GM21737 (cell line): ENCODE measurements around the gene CD4.

Experiments used
- ATAC-seq: cut with Tn5 transposase; IDR thresholded peaks from one replicate; pipeline ENCODE4 v1.9.1; 2021; ENCODE audit warnings: mild to moderate bottlenecking, moderate library complexity; ENCODE audit not compliant: unreplicated experiment

CD4 gene

GRCh38 chr12:6809056-6809455, 19.7 kb downstream of the CD4 start:
- no peak for ATAC-seq

- no peak for ATAC-seq
These were observed 21.4 kb downstream of the CD4 start for GRCh38 chr12:6810758-6811157.

- no peak for ATAC-seq
These were observed 24.0 kb downstream of the CD4 start for GRCh38 chr12:6813363-6813762.

DNA sequence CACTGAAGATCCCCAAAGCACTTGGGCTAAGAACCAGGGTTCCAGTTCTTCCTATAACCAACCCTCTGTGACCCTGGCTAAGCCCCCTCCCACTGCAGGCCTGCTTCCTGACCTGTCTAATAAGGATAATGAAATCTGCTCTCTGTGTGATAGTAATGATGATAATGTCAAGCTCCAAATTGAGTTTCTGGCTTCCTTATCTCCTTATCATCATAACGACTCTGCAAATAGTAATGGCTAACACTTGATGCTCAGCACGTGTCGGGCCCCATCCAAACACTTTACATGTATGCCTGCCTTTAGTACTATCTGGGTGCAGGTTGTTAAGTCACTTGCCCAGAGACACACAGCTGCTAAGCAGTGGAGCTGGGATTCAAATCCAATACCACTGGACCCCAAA, 27.3 kb downstream of the CD4 start:
- ATAC-seq, result no peak

GRCh38 chr12:6817098-6817497, 27.8 kb downstream of the CD4 start:
- no peak for ATAC-seq

DNA sequence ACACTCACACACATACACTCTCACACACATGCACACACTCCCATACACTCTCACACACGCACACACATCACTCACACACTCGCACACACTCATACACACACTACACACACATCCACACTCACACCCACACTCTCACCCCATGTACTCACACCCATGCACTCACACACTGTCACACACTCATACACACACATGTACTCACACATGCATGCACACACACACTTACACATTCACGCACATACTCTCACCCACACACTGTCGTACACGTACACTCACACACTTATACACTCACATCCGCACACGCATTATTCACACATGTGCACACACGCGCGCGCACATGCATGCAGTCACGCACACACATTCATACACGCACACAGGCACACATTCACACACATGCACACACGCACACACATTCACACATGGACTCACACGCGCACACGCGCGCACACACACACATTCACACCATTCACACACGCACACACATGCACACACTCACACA, 28.4 kb downstream of the CD4 start:
- no peak for ATAC-seq

- ATAC-seq, result no peak
These were observed 28.9 kb downstream of the CD4 start for GRCh38 chr12:6818222-6818621.

- ATAC-seq, result no peak
These were observed 29.3 kb downstream of the CD4 start for GRCh38 chr12:6818645-6819044.

- ATAC-seq, result no peak
These were observed 30.0 kb downstream of the CD4 start for GRCh38 chr12:6819106-6820030.

DNA sequence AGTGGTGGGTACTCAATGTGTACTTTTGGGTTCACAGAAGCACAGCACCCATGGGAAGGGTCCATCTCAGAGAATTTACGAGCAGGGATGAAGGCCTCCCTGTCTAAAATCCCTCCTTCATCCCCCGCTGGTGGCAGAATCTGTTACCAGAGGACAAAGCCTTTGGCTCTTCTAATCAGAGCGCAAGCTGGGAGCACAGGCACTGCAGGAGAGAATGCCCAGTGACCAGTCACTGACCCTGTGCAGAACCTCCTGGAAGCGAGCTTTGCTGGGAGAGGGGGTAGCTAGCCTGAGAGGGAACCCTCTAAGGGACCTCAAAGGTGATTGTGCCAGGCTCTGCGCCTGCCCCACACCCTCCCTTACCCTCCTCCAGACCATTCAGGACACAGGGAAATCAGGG, 30.8 kb downstream of the CD4 start:
- ATAC-seq, result no peak

DNA sequence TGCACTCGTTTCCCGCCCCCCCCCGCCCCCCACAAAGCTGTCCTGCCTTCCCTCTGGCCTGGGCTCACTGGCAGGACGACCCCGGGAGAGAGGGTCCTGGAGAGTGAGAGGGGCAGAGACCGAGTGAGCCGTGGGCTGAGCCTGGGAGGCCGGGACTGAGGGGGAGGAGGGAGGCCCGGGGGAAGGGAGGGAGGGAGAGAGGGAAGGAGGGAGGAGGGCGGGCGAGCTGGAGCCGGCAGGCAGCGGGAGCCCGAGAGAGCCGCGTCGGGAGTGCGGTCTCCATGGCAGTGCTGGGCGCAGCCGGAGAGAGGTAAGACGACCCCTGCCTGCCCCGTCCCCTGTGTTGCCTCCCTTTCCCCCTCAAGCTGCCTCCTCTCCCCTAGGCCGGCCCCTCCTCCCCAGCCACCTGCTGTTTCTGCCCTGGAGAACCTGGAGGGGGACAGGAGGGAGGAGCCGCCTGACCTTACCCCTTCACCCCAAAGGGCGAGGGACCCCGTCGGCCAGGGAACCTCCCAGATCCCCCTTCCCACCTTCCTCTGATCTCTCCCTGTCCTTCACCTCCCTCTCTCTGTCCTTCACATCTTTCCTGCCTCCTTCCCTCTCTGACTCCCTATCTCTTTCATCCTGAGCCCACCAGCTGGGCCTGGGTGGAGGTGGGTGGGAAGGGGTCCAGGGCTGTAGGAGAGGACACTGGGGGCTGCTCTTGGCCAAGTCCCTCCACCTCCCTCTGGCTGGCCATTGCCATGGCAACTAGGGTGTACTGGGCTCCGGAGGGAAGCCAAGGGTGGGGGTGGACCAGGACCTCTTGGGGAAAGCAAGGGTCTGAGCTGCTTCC, 32.5 kb downstream of the CD4 start, which contains the start of gene GPR162:
Gene GPR162 (plus strand): TSS at position 231 of the 835 bp plus-strand sequence. CDS start 2,078 bp downstream, outside the sequence.
- ATAC-seq, result no peak

DNA sequence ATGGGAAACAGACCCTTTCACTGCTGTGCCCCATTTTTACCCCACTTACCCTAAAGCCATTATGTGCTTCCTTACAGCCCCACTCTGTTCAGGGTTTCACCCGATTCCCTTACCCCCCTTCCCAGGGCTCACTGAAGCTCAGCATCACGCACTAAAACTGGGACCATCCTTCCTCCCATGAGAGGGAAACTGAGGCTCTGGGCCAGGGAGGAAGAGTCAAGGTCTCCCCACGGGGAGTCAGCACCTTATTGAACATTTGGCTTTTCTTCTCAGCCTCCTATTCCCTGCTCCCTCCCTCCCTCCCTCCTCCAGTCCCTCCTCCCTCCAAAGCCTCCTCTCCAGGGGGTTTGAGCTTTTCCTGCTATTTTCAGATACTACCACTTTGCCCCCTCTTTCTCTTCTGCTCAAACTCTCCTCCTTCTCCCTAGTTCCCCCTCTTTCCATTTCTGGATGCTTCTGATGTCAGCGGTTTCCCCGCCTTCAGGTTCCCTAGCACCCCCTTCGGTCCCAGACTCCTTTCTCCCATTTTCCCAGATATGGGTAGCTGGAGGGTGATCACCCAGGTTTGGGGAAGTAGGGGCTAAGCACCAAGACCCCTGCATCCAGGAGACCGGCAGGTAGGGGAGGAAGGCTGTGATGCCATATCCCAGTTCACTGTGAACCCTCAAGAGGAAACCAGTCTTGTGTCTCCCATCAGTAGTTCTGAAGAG, 33.3 kb downstream of the CD4 start:
- ATAC-seq, result no peak

- no peak for ATAC-seq
These were observed 34.1 kb downstream of the CD4 start for GRCh38 chr12:6823182-6824084.

DNA sequence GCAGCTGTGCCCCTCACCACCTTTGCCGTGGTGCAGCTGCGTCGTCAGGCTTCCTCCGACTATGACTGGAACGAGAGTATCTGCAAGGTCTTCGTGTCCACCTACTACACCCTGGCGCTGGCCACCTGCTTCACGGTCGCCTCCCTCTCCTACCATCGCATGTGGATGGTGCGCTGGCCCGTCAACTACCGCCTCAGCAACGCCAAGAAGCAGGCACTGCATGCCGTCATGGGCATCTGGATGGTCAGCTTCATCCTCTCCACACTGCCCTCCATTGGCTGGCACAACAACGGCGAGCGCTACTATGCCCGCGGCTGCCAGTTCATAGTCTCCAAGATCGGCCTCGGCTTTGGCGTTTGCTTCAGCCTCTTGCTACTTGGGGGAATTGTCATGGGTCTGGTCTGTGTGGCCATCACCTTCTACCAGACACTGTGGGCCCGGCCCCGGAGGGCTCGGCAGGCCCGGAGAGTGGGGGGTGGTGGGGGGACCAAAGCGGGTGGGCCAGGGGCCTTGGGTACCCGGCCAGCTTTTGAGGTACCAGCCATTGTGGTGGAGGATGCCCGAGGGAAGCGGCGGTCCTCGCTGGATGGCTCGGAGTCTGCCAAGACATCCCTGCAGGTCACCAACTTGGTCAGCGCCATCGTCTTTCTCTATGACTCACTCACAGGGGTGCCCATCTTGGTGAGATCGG, 34.9 kb downstream of the CD4 start:
- no peak for ATAC-seq

GRCh38 chr12:6824901-6825381, 35.6 kb downstream of the CD4 start:
- no peak for ATAC-seq

GRCh38 chr12:6825398-6826124, 36.2 kb downstream of the CD4 start:
- no peak for ATAC-seq

GRCh38 chr12:6826125-6826733, 36.9 kb downstream of the CD4 start:
- no peak for ATAC-seq
